GM10266 (cell line): ENCODE measurements around the gene C4orf50.

Experiments
- DNase-seq: peaks from one replicate; pipeline ENCODE4 v3.0.0; 2012; ENCODE audit errors: extremely low spot score
- TF ChIP-seq, protein P1 (sequence below): IDR thresholded peaks from 2 replicates; pipeline ENCODE4 v1.5.1; 2012; ENCODE audit warnings: mild to moderate bottlenecking, low read depth; ENCODE audit not compliant: control insufficient read depth, insufficient read depth; ENCODE audit errors: missing control alignments

Gene C4orf50

GRCh38 chr4:5976921-5977320 is 41.3 kb downstream of the C4orf50 start:
- DNase-seq, result no peak
- TF ChIP-seq, protein P1, sequence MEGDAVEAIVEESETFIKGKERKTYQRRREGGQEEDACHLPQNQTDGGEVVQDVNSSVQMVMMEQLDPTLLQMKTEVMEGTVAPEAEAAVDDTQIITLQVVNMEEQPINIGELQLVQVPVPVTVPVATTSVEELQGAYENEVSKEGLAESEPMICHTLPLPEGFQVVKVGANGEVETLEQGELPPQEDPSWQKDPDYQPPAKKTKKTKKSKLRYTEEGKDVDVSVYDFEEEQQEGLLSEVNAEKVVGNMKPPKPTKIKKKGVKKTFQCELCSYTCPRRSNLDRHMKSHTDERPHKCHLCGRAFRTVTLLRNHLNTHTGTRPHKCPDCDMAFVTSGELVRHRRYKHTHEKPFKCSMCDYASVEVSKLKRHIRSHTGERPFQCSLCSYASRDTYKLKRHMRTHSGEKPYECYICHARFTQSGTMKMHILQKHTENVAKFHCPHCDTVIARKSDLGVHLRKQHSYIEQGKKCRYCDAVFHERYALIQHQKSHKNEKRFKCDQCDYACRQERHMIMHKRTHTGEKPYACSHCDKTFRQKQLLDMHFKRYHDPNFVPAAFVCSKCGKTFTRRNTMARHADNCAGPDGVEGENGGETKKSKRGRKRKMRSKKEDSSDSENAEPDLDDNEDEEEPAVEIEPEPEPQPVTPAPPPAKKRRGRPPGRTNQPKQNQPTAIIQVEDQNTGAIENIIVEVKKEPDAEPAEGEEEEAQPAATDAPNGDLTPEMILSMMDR, result no peak

DNA sequence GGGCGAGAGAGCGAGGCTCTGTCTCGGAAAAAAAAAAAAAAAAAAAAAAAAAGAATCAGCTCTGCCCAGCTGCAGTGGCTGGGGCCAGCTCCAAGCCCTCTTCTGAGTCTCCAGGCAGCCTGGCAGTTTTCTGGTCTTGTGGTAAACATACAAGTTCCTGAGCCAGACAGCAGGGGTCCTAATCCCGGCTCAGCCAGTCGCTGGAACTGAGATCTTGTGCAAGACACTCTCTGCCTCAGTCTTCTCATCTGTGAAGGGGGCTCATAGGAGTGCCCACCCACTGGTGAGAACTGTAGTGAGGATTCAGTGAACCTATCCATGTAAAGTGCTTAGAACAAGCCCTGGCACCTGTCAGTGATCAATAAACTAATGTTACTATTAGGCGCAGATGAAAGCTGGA is 41.8 kb downstream of the C4orf50 start:
- no peak for DNase-seq
- TF ChIP-seq, protein P1, result no peak

DNA sequence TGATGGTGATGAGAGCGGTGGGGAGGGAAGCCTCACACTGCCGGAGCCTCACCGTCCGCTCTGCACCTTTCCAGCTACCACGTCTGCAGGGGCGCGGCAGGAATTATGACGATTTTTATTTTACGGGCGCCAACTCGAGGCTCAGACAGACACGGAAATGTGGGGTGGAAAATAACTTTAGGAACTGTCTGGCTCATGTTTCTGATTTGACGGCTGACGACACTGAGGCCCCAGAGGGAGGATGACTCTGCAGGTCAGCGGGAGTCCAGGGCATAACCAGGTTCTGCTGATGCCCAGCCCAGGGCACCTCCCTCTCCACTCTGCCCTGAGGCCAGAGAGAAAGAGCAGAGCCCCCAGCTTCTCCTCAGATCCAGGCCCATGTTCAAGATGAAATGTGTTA is 43.9 kb downstream of the C4orf50 start:
- TF ChIP-seq, protein P1, result no peak
- no peak for DNase-seq

DNA sequence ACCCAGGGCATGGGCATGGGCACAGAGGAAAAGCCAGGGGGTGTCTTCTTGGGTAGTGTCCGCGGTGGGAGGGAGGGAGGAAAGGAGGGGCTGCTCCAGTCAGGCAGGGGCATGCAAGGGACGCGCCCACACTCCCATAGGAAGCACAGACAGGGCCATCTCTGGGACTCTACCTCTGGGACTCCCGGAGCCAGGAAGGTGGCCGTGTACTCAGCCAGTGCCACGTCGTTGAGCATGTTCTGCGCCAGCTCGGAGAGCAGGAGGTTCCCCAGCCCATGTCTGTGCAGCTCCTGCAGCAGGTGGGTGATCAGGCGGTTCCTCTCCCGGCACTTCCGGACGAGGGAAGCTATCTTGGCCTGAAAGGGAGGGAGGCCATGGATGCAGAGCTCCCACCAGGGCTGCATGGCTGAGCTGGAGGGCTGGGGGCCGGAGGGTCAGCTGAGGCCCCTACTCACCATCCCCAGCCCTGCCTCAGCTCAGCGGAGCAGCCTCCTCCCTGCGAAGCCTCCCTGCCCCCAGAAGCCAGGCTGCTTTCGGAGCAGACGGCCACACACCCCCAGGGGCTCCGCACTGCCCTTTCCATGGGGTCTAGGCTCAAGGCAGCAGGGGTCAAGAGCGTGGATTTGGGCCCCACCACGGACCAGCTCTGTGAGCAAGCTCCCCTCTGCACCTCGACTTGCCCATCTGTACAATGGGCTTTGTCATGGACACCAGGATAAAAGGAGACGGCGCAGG is 44.6 kb downstream of the C4orf50 start:
- TF ChIP-seq, protein P1, result no peak
- no peak for DNase-seq

GRCh38 chr4:5973033-5973432 is 45.2 kb downstream of the C4orf50 start:
- DNase-seq, result no peak
- TF ChIP-seq, protein P1, result no peak

DNA sequence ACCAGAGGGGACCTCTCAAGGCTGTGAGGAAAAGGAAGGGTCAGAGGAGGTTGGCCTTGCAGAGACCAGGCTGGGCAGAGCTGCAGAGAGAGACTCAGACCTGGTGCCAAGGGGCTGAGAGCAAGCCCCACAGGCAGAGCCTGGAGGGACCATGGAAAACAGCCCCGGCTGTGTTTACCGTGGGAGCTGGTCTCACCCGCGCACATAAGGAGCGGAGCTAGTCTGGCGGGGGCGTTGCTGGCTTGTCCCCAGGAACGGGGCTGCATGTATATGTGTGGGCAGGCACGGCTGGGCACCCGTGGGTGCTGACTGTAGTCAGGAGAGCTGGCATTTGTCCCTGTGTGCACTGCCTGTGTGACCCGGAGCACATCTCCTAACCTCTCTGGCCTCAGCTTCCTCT is 45.7 kb downstream of the C4orf50 start:
- TF ChIP-seq, protein P1, result no peak
- DNase-seq, result no peak

- no peak for DNase-seq
- TF ChIP-seq, protein P1, result no peak
Observed at GRCh38 chr4:5971078-5971450, 47.2 kb downstream of the C4orf50 start.
